HG03039 (cell line): Measurements from ENCODE around the gene PTCH2.
"Not testable (repeated sequence)": the region's sequence is repeated elsewhere in the genome, so short reads cannot be mapped to it uniquely, and the experiment has no call there.

Experiments used
- ATAC-seq: cut with Tn5 transposase; IDR thresholded peaks from one replicate; pipeline ENCODE4 v1.9.1; 2021; ENCODE audit warnings: mild to moderate bottlenecking, moderate library complexity; ENCODE audit not compliant: unreplicated experiment

PTCH2 gene

DNA sequence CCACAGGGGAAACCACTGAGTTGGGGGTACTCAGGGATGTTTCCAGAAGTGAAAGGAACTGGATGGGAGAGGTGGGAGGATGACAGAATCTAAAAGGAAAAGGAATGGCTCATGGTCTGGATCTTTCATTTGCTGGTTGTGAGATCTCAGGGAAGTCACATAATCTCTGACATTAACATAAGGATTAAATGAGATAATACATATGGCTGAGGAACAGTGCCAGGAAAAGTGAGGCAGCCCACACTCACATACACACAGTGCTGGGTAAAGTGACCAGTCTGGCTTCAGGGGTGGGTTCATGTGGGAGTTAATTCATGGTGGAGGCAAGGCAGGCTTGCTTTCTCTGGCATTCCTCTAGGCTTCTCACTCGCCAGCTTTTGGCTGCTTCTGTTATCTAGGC is 3.9 kb upstream of the PTCH2 start:
- ATAC-seq = no peak

DNA sequence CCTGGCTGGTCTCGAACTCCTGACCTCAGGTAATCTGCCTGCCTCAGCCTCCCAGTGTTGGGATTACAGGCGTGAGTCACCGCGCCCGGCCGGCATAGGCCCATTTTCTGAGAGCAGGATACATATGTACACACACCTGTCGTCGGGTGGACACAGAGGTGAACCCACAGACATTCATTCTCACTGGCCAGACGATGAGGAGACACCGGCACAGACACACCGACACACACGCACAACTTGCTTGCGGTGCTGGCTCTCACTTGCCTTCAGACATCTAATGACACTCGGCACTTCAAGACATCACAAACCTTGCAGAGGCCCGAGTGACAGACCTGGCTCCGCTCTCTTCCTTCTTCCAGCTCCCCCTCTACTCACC is 579 bp downstream of the PTCH2 start:
- ATAC-seq = no peak

DNA sequence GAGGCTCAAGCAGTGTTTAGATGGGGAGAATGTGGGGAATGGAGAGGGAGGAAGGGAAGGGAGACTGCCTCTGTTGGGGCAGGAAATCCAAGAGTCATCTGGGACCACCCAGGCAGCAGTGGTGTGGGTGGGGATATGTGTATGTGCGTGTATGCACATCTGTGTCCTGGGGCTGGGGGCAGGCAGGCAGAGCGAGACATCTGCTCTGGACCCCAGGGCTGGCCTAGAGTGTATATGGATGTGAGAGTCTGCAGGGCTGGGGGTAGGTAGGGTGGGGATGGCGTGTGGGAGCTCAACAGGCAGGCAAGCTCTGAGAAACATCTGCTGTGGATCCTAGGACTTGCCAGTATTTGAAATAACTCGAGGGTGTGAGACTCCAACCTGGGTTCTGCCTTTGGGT is 3.5 kb downstream of the PTCH2 start:
- no peak for ATAC-seq

DNA sequence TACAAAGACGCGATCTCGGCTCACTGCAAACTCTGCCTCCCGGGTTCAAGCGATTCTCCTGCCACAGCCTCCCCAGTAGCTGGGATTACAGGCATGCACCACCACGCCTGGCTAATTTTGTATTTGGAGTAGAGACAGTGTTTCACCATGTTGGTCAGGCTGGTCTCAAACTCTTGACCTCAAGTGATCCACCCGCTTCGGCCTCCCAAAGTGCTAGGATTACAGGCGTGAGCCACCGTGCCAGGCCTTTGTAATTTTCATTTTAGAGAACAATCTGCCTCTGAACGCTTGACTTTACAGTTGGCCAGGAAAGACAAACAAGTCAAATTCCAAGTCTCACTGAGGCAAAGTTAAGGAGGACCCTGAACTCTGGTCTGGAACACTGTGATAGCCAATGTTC is 4.8 kb downstream of the PTCH2 start:
- ATAC-seq = not testable (repeated sequence)

DNA sequence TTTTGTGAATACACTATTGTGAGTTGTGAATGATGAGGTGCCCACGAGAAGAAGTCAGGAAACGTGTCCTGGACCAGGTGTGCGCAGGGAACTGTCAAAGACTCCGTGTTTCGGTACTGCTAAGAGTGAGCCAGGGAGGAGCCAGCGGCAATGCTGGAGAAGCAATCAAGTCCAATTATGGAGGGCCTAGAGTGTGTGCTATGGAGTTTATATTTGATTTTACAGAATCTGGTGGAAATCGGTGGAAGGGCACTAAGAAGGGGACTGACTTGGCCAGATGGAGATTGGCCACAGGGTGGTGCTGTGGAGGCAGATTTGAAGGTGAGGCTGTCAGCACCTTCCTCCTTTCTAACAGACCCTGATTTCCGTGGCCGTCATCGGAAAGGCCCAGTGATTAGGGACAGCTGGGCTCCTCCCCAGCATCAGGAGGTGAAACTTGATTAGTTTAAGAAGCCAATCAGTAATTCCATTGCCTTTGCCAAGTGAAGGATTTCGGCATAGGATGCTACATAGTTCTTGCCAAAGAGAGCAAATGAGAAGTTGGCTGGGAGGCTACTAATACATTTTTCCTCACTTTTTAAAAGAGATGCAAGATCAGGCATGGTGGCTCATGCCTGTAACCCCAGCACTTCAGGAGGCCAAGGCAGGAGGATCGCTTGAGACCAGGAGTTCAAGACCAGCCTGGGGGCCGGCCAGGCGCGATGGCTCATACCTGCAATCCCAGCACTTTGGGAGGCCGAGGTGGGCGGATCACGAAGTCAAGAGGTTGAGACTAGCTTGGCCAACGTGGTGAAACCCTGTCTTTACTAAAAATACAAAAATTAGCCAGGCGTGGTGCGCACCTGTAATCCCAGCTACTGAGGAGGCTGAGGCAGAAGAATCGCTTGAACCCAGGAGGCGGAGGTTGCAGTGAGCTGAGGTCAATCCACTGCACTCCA is 7.0 kb downstream of the PTCH2 start:
- ATAC-seq = no peak

DNA sequence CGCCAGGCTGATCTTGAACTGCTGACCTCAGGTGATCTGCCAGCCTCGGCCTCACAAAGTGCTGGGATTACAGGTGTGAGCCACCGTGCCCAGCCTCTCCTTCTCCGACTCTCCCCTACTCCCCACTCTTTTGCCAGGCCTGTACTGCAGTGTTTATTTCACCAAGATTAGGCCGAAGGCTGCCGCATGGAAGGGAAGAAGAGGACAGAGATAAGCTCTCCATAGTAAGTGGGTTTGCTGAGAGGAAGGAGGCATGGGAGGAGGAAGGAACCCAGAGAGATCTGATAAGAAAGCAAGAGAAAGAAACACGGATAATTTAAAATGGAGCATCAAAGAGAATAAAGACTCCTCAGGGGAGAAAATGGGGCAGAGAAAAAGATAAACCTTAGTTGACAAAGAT is 8.7 kb downstream of the PTCH2 start:
- ATAC-seq = no peak

DNA sequence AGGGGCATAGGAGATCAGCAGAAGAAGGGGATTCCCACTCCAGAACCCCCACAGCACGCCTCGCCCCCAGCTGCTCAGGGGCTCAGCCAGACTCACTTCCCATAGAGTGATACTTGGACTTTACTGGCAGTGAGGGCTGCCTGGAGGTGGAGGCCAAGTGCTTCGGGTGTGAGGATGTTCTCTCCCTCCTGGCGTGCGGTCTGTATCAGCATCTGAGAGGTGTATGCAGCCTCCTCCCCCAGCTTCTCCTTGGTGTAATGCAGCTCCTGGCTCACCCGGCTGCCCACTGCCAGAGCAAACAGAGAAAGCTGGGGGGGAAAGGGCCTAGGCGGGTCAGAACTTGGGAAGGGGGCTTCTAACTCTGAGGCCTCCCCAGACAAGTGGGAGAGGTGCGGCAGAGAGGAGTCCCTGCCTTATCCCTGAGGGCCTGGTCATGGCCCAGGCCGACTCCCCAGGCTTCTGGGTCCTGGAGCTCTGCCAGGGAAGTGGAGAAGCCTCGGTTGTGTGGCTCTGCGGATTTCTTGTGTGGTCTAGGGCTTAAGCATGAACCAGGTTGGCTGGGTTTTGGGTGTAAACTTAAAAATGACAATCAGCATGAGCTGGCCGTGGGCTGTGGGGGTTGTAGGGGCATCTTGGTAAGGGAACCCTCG is 10.9 kb downstream of the PTCH2 start:
- ATAC-seq = no peak

DNA sequence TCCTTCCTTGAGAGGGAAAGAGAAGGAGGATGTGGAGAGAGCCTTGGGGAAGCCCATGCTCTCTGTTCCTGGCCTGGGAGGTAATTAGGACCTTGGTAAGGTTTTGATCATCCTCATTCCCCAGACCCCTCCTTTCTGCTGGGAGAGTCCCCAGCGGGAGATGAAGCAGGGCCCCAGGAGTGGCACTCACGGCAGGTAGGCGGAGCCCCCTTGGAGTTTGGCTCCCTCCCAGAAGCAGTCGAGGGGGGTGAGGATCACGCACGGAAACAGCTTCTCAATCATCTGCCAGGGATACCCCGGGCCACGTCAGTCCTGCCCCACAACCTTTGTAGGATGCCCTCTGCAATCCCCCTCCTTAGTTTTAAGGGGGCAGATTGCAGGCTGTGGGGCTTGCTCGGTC is 11.5 kb downstream of the PTCH2 start:
- ATAC-seq = no peak

DNA sequence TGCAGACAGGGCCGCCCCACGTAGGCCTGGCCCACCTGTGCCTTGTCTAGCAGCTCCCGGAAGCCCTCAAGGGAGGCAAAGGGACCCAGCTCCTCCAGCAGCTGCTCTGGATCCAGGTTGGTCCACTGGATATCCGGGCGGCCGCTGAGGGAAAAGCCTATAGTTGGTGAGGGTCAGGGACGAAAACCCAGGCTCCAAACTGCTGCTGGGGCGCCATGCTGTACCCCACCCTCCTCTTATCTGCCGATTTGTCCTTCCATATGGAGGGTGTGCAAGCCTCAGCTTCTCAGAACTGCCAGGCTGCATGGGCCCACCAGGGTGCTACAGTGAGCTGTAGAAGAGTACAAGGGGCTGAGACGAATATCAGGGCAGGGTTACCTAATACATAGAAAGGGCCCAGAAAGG is 12.2 kb downstream of the PTCH2 start:
- no peak for ATAC-seq

DNA sequence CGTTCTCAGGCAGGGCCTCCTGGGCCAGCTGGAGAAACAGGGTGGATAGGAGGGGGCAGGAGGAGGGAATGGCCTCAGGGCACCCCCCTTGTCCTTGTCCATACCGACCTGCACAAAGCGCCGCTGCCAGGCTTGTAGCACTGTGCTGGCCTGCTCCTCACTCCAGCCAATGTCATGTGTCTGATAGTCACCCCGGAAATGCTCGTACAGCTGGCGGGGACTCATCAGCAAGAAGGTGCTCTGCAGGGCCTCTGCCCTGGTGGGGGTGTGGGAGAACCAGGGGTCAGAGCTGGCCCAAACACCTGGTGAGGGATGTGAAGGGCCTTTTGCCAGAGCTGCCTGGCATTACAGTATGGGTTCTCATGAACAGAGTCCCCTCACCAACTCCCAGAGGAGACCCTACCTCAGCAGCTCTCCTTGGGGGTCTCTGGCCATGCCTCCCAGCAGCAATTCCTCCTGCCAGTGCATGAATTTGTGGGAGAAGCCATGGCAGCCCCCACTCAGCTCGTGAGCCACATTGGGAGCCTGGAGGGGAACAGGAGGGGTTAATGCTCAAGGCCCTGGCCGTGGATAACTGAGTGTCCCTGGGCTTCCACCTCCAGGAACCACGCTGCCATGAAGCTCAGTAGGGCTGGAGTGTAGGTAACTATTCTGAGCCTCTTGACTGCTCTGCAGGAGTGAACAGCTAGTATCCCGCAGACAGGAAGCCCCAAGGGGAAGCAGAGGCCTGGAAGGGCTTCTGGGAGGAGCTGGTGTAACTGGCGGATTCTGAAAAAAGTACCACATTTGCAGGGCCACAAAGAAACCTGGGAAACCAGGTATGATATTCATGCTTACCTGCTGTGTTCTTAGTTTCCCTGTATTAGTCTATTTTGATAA is 13.3 kb downstream of the PTCH2 start:
- no peak for ATAC-seq

DNA sequence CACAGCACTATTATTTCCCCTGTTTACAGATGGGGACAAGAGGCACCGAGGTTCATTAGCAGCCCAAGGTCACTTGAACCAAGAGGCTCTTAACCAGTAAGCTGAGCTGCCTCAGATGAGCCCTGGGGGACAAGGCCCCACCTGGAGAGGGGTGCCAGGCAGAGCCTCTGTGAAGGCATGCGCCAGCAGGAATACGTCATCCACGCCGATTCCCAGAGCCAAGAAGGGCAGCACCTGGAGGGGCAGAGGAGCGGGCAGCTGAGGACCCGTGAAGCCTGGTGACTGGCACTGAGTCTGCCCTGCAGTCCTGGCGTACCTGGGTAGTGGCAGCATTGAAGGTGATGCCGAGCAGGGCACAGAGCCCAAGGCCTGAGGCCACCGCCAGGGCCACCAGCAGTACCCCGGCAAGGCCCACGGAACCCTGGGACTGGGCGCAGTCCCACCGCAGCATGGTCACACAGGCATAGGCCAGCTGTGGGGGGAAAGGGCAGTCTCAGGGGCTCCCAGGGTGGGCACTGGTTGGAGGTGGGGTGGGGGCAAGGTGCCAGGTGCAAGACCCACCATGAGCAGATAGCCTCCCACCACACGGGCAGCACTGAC is 14.1 kb downstream of the PTCH2 start:
- no peak for ATAC-seq

DNA sequence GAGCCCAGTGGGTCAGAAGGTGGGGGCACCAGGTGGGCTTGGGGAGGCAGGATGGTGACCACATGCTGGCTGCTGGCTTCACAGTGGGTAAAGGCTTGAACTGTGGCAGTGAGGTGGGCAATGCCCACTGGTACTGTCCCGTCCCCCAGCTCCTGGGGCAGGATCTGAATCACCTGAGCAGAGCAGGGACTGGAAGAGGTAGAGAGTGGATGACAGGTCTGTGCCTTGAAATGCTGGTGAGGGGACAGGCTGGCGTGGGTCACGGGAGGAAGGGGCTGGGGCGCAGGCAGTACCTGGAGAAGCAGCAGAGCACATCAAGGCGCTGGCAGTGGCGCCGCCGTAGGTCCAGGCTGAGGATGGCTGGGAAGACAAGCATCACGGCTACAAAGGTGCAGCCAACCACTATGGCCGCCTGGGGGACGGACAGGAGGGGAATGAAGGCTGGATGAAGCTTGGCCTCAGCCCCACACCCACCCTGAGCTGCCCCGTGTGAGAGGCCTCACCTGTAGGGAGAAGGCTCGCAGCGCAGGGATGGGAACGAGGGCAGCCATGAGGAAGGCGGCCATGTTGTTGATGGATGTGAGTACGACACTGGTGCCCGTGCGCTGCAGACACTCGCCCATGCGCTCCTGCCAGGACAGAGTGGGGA is 14.9 kb downstream of the PTCH2 start:
- ATAC-seq = no peak

DNA sequence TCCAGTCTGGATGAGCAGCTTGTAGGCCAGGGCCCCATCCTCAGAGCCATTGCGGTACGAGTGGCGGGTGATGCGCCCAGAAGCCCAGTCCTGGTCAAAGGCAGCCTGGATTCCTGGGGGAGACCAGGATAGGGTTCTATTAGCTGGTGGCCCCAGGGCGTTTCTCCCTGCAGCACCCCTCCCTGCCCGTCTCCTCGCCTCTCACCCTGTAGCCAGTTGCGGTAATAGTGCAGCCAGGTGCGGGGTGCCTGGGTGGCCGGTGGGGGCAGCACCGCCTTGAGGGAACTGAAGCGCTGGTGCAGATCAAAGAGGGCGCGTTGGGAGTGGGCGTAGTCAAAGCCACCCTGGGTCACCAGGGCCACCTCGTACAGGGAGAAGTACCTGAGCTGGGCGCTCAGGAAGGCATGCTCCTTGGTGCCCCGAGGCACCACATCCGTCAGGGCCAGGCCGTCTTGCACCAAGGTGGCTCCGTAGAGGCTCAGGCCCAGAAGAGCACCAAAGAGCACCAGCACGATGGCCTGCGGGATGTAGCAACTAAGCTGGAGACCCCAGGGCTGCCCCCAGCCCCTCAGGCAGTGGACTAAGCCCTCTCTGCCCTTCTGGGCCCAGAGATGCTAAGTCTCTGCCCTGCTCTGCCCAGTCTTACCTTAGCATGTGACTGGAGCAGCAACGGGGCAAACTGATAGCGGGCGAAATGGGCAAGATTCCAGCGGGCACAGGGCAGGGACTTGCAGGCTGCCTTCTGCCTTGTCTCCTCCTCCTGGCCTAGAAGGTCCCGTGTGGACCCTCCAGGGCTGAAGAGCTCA is 15.7 kb downstream of the PTCH2 start:
- ATAC-seq = no peak

DNA sequence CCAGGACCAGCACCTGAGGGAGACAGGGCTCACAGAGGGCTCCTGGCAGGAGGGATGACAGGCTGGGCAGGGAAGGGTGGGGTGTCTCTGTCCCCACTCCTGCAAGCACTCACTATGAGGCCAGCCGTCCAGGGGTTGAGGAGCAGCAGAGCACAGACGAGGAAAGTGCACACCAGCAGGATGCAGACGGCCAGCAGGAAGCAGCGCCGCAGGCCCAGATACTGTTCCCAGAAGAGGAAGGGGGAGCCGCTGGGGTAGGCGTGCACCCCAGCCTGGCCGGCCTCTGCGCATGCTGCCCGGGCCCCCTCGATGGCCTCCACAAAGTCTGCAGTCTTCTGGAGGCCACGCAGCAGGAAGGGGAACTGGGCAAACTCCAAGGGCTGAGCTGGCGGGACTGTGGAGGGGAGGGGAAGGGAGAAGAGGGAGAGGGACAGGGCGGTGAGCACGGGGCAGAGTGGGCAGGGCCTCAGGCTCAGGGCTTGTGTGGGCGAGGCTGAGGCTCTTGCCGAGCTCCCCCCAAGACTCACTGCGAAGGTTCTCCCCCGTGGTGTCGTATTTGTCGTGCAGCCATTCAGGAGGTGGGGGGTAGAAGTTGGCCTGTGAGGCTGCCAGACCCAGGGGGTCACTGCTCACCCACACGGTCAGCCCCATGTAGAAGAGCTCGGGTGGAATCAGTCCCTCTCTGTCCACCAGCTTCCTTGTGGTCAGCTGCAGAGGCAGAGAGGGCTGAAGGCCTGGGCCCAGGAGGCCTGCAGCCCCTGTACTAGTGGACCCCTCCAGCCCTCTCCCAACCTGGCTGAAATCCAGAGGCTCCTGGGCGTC is 16.5 kb downstream of the PTCH2 start:
- no peak for ATAC-seq

DNA sequence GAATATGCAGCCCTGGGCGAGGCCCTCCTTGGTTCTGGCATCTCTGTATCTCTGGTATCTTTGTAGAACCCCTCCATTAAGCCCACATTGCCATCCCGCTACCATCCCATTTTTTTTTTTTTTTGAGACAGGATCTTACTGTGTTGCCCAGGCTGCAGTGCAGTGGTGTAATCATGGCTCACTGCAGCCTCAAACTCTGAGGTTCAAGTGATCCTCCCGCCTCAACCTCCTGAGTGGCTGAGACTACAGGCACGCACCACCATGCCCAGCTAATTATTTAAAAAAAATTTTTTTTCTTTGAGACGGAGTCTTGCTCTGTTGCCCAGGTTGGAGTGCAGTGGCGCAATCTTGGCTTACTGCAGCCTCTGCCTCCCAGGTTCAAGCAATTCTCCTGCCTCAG is 18.7 kb downstream of the PTCH2 start:
- ATAC-seq = not testable (repeated sequence)

DNA sequence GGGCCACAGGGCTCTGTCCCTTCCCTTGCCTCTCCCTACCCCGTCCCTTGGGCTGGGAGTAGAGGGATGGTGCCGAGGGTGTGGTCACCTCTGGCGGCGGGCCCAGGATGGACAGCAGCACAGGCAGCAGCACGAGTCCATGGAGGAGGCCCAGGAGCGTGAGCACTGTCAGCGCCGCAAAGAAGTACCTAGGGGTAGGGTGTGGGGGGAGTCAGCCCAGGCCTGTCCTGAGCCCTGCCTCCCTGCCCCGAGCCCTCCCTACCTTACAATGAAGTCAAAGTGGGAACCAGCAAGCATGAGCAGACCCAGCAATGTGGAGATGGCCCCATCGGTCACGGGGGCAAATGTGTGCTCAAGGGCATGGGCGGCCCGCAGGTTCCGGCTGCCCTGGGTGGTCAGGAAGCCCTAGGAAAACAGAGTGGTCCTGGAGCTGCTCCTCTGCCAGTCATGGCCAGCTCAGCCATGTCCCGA is 20.0 kb downstream of the PTCH2 start:
- no peak for ATAC-seq

DNA sequence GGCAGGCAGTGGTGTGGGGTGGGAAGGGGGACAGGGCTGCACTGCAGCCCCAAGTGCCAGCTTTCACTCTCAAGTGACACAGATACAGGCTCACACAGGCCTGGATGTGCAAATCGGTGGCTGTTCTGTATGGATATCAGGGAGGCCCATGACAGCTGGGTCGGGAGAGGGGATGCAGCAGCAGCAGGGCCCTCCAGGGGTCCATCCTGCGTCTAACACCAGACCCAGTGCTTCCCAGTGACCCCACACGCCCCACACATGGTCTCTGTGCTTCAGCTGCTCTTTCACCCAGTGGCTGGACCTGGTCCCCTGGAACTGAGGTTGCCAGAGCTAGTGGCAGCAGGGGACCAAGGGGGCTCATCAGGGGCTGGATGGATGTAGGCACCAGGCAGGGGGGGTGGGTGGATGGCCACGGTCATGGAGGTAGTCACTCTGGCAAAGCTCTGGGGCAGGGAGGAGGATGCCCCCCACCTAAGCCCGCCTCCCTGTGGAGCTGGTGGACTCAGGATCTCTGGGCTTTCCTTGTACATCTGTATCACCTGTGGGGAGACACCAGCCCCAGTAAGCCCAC is 20.8 kb downstream of the PTCH2 start:
- ATAC-seq = no peak

DNA sequence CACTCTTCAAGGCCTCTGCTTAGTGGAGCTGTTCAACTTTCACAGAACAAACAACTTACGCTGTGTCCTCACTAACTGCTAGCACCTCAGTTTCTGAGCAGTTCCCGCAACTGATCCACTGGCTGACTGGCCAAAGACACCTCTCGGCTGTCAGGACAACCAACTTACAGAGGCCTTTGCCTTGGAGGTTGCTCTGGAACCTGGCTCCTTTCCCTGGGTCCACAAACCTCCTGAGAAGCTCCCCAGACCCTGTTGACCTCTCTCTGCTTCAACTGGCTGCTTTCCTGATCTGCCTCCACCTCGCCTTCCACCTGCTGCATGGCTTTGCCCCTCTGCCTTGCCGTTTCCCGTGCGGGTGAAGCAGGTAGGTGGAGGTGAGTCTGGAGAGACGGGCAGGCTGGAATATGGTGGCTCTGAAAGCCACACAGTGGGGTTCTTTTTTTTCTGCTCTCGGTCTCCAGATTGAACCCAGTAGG is 21.8 kb downstream of the PTCH2 start:
- ATAC-seq = no peak
